Endothelial cell (in vitro differentiated cells): ENCODE measurements around the gene CD300LB. TPM values are rescaled to one million over a fixed set of nuclear protein-coding genes. Genes with fewer than 3 reads are reported as not detected.
"Not testable (repeated sequence)": the region's sequence is repeated elsewhere in the genome, so short reads cannot be mapped to it uniquely, and the experiment has no call there.

ENCODE experiments used
- DNase-seq: peaks from one replicate; pipeline ENCODE4 v3.0.0; 2021; ENCODE audit warnings: low spot score
- H3K27ac Mint-ChIP-seq: one replicate; pipeline ENCODE4 v1.8.0; 2021; ENCODE audit warnings: mixed read lengths, inconsistent platforms; ENCODE audit not compliant: unreplicated experiment
- H3K27me3 Mint-ChIP-seq: one replicate; pipeline ENCODE4 v1.8.0; 2021; ENCODE audit warnings: mild to moderate bottlenecking, moderate library complexity, mixed read lengths, inconsistent platforms; ENCODE audit not compliant: unreplicated experiment
- H3K36me3 Mint-ChIP-seq: one replicate; pipeline ENCODE4 v1.8.0; 2021; ENCODE audit warnings: mild to moderate bottlenecking, low read depth, mixed read lengths, inconsistent platforms; ENCODE audit not compliant: unreplicated experiment
- H3K4me1 Mint-ChIP-seq: one replicate; pipeline ENCODE4 v1.8.0; 2021; ENCODE audit warnings: mild to moderate bottlenecking, mixed read lengths, inconsistent platforms; ENCODE audit not compliant: unreplicated experiment
- H3K4me3 Mint-ChIP-seq: one replicate; pipeline ENCODE4 v1.8.0; 2021; ENCODE audit warnings: mild to moderate bottlenecking, mixed read lengths, inconsistent platforms; ENCODE audit not compliant: unreplicated experiment
- H3K9me3 Mint-ChIP-seq: one replicate; pipeline ENCODE4 v1.8.0; 2021; ENCODE audit warnings: mixed read lengths, inconsistent platforms; ENCODE audit not compliant: unreplicated experiment
- CTCF ChIP-seq: fragments of 200-600 bp; sonication (generic); IDR thresholded peaks from one replicate; pipeline ENCODE4 v1.5.0; 2021; ENCODE audit warnings: antibody characterized with exemption; ENCODE audit not compliant: unreplicated experiment
- long read RNA-seq: library from polyadenylated mRNA; unstranded; transcript quantifications from one replicate; pipeline ENCODE4 v2.0.0, GENCODE V29; 2020; ENCODE audit not compliant: unreplicated experiment
- total RNA-seq: library from RNA; stranded (reverse); fragmentation: NEBNext Ultra II Directional; extraction: Animal tissue kit (Norgen Biotek cat#: 25700); gene quantifications from one replicate; pipeline ENCODE4 v1.2.1, GENCODE V29; 2021; ENCODE audit not compliant: unreplicated experiment

Gene CD300LB
- total RNA-seq = not detected
- long read RNA-seq = 0 reads

DNA sequence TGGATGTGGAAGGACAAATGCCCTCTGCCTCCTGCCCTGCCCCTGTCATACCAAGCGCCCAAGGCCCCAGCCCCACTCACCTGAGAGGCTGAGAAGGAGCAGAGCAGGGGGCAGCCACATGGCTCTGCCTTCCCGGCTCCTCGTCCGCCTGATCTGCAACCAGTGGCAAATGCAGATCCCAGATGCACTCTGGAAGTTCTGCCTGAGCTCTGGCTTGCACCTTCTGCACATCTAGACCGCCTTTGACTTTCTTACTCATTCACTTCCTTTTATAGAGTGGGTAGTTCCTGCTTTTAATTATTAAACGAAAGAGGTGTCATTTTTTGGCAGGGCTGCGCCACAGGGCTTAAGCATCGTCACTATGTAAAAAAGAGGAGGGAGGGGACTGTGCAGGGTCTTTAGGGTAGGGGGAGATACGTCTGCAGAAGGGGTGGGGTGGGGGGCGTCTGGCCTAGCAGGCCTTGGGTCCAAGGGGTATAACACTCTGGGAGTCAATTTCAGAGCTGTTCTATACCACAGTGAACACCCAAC, at the start of gene CD300LB:
Gene CD300LB, minus strand, starts transcription at position 245 of the 531 bp plus-strand sequence. Its CDS starts 125 bp downstream, at position 120.
- no peak for TF ChIP-seq CTCF
- Mint-ChIP-seq H3K4me3 (no peak within 1 kb of the TSS), H3K36me3 (no peaks in the 10 kb centered on the region), H3K4me1 (no peaks in the 10 kb centered on the region), H3K27me3 (peaks cover 2% of the 10 kb centered on the region), H3K27ac (no peak within 1 kb of the TSS), H3K9me3 (no peaks in the 10 kb centered on the region)
- DNase-seq = peak; percentile 1

- Mint-ChIP-seq H3K27ac (no peak overlapping the region), H3K4me1 (peaks cover 9% of the 10 kb centered on the region), H3K9me3 (no peaks in the 10 kb centered on the region), H3K27me3 (peaks cover 4% of the 10 kb centered on the region), H3K36me3 (no peaks in the 10 kb centered on the region), H3K4me3 (no peak overlapping the region)
- no peak for TF ChIP-seq CTCF
- DNase-seq = no peak
Observed at GRCh38 chr17:74579900-74580299, 48.6 kb upstream of the CD300LB start.

GRCh38 chr17:74578979-74579378, 47.7 kb upstream of the CD300LB start:
- TF ChIP-seq CTCF = no peak
- no peak overlapping the region for H3K27ac Mint-ChIP-seq
- H3K4me3 Mint-ChIP-seq = no peak overlapping the region

GRCh38 chr17:74574489-74575142, 43.3 kb upstream of the CD300LB start:
- Mint-ChIP-seq H3K9me3 (no peaks in the 10 kb centered on the region), H3K27ac (no peak overlapping the region), H3K36me3 (no peaks in the 10 kb centered on the region), H3K4me3 (no peak overlapping the region), H3K27me3 (no peaks in the 10 kb centered on the region), H3K4me1 (peaks cover 3% of the 10 kb centered on the region)
- no peak for DNase-seq
- no peak for TF ChIP-seq CTCF

More at GRCh38 chr17:74578979-74579378, 47.7 kb upstream of the CD300LB start:
- peaks cover 9% of the 10 kb centered on the region for H3K4me1 Mint-ChIP-seq
- peaks cover 4% of the 10 kb centered on the region for H3K27me3 Mint-ChIP-seq
- DNase-seq = no peak
- H3K36me3 Mint-ChIP-seq = no peaks in the 10 kb centered on the region
- H3K9me3 Mint-ChIP-seq = no peaks in the 10 kb centered on the region

DNA sequence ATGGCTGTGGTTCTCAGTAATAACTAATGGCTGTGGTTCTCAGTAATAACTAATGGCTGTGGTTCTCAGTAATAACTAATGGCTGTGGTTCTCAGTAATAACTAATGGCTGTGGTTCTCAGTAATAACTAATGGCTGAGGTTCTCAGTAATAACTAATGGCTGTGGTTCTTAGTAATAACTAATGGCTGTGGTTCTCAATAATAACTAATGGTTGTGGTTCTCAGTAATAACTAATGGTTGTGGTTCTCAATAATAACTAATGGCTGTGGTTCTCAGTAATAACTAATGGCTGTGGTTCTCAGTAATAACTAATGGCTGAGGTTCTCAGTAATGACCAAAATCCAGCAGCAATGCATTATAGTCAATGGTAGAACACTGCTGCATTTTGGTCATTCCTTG, 42.4 kb upstream of the CD300LB start:
- H3K36me3 Mint-ChIP-seq, DNase-seq, H3K27me3 Mint-ChIP-seq, H3K27ac Mint-ChIP-seq, H3K9me3 Mint-ChIP-seq, H3K4me3 Mint-ChIP-seq, H3K4me1 Mint-ChIP-seq: not testable (repeated sequence)
